ENCODE results near the gene CCND1. TPM values are rescaled to one million over a fixed set of nuclear protein-coding genes. Genes with fewer than 3 reads are reported as not detected.

CCND1 gene
- total and polyA plus RNA-seq, 9 of the 15 experiments (the other 6 are each of a cell fraction or from before 2014, with no cell fraction given) = 0.04 to 23.3 (median 3.8) TPM

DNA sequence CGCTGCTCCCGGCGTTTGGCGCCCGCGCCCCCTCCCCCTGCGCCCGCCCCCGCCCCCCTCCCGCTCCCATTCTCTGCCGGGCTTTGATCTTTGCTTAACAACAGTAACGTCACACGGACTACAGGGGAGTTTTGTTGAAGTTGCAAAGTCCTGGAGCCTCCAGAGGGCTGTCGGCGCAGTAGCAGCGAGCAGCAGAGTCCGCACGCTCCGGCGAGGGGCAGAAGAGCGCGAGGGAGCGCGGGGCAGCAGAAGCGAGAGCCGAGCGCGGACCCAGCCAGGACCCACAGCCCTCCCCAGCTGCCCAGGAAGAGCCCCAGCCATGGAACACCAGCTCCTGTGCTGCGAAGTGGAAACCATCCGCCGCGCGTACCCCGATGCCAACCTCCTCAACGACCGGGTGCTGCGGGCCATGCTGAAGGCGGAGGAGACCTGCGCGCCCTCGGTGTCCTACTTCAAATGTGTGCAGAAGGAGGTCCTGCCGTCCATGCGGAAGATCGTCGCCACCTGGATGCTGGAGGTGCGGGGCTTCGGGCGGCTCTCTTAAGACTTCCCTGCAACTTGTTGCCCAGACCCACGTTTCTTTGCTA lies at the start of gene CCND1 (continued):
- TF ChIP-seq, protein P1, sequence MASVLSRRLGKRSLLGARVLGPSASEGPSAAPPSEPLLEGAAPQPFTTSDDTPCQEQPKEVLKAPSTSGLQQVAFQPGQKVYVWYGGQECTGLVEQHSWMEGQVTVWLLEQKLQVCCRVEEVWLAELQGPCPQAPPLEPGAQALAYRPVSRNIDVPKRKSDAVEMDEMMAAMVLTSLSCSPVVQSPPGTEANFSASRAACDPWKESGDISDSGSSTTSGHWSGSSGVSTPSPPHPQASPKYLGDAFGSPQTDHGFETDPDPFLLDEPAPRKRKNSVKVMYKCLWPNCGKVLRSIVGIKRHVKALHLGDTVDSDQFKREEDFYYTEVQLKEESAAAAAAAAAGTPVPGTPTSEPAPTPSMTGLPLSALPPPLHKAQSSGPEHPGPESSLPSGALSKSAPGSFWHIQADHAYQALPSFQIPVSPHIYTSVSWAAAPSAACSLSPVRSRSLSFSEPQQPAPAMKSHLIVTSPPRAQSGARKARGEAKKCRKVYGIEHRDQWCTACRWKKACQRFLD (CRISPR knock-in tag; IDR thresholded peaks at IDR 0.05) = no peak
- TF ChIP-seq, protein P2, sequence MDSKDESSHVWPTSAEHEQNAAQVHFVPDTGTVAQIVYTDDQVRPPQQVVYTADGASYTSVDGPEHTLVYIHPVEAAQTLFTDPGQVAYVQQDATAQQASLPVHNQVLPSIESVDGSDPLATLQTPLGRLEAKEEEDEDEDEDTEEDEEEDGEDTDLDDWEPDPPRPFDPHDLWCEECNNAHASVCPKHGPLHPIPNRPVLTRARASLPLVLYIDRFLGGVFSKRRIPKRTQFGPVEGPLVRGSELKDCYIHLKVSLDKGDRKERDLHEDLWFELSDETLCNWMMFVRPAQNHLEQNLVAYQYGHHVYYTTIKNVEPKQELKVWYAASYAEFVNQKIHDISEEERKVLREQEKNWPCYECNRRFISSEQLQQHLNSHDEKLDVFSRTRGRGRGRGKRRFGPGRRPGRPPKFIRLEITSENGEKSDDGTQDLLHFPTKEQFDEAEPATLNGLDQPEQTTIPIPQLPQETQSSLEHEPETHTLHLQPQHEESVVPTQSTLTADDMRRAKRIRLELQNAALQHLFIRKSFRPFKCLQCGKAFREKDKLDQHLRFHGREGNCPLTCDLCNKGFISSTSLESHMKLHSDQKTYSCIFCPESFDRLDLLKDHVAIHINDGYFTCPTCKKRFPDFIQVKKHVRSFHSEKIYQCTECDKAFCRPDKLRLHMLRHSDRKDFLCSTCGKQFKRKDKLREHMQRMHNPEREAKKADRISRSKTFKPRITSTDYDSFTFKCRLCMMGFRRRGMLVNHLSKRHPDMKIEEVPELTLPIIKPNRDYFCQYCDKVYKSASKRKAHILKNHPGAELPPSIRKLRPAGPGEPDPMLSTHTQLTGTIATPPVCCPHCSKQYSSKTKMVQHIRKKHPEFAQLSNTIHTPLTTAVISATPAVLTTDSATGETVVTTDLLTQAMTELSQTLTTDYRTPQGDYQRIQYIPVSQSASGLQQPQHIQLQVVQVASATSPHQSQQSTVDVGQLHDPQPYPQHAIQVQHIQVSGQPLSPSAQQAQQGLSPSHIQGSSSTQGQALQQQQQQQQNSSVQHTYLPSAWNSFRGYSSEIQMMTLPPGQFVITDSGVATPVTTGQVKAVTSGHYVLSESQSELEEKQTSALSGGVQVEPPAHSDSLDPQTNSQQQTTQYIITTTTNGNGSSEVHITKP (IDR thresholded peaks at IDR 0.05; ENCODE audit: partially characterized antibody) = no peak
- TF ChIP-seq ZNF589 (CRISPR knock-in tag; IDR thresholded peaks at IDR 0.05; ENCODE audit: low read depth) (no peak), RBBP5 (IDR thresholded peaks at IDR 0.05; ENCODE audit: borderline replicate concordance, insufficient read depth, low read length, poor library complexity, severe bottlenecking) (no peak), CREB1 (IDR thresholded peaks at IDR 0.05) (peak; percentile 48; the same call in 1 of the 2 replicates), CREB1 (CRISPR knock-in tag; IDR thresholded peaks at IDR 0.05) (peak; percentile 62), FOS (IDR thresholded peaks at IDR 0.05; ENCODE audit: extremely low read depth, insufficient read length) (no peak), PTBP1 (IDR thresholded peaks at IDR 0.05; ENCODE audit: low read depth, low read length) (no peak), SMARCE1 (IDR thresholded peaks at IDR 0.05) (0 out of 2 replicates have a peak, but pooled peaks have one; percentile 23), TAF1 (IDR thresholded peaks at IDR 0.05; ENCODE audit: control insufficient read depth, extremely low read depth, insufficient read depth, low read length, severe bottlenecking) (peak; percentile 76)
- TF ChIP-seq, protein P3, sequence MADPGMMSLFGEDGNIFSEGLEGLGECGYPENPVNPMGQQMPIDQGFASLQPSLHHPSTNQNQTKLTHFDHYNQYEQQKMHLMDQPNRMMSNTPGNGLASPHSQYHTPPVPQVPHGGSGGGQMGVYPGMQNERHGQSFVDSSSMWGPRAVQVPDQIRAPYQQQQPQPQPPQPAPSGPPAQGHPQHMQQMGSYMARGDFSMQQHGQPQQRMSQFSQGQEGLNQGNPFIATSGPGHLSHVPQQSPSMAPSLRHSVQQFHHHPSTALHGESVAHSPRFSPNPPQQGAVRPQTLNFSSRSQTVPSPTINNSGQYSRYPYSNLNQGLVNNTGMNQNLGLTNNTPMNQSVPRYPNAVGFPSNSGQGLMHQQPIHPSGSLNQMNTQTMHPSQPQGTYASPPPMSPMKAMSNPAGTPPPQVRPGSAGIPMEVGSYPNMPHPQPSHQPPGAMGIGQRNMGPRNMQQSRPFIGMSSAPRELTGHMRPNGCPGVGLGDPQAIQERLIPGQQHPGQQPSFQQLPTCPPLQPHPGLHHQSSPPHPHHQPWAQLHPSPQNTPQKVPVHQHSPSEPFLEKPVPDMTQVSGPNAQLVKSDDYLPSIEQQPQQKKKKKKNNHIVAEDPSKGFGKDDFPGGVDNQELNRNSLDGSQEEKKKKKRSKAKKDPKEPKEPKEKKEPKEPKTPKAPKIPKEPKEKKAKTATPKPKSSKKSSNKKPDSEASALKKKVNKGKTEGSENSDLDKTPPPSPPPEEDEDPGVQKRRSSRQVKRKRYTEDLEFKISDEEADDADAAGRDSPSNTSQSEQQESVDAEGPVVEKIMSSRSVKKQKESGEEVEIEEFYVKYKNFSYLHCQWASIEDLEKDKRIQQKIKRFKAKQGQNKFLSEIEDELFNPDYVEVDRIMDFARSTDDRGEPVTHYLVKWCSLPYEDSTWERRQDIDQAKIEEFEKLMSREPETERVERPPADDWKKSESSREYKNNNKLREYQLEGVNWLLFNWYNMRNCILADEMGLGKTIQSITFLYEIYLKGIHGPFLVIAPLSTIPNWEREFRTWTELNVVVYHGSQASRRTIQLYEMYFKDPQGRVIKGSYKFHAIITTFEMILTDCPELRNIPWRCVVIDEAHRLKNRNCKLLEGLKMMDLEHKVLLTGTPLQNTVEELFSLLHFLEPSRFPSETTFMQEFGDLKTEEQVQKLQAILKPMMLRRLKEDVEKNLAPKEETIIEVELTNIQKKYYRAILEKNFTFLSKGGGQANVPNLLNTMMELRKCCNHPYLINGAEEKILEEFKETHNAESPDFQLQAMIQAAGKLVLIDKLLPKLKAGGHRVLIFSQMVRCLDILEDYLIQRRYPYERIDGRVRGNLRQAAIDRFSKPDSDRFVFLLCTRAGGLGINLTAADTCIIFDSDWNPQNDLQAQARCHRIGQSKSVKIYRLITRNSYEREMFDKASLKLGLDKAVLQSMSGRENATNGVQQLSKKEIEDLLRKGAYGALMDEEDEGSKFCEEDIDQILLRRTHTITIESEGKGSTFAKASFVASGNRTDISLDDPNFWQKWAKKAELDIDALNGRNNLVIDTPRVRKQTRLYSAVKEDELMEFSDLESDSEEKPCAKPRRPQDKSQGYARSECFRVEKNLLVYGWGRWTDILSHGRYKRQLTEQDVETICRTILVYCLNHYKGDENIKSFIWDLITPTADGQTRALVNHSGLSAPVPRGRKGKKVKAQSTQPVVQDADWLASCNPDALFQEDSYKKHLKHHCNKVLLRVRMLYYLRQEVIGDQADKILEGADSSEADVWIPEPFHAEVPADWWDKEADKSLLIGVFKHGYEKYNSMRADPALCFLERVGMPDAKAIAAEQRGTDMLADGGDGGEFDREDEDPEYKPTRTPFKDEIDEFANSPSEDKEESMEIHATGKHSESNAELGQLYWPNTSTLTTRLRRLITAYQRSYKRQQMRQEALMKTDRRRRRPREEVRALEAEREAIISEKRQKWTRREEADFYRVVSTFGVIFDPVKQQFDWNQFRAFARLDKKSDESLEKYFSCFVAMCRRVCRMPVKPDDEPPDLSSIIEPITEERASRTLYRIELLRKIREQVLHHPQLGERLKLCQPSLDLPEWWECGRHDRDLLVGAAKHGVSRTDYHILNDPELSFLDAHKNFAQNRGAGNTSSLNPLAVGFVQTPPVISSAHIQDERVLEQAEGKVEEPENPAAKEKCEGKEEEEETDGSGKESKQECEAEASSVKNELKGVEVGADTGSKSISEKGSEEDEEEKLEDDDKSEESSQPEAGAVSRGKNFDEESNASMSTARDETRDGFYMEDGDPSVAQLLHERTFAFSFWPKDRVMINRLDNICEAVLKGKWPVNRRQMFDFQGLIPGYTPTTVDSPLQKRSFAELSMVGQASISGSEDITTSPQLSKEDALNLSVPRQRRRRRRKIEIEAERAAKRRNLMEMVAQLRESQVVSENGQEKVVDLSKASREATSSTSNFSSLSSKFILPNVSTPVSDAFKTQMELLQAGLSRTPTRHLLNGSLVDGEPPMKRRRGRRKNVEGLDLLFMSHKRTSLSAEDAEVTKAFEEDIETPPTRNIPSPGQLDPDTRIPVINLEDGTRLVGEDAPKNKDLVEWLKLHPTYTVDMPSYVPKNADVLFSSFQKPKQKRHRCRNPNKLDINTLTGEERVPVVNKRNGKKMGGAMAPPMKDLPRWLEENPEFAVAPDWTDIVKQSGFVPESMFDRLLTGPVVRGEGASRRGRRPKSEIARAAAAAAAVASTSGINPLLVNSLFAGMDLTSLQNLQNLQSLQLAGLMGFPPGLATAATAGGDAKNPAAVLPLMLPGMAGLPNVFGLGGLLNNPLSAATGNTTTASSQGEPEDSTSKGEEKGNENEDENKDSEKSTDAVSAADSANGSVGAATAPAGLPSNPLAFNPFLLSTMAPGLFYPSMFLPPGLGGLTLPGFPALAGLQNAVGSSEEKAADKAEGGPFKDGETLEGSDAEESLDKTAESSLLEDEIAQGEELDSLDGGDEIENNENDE (IDR thresholded peaks at IDR 0.05; ENCODE audit: low read depth, low read length) = no peak
